GM19395 (cell line): Measurements from ENCODE around the gene MIPEP.

Experiments
- ATAC-seq: cut with Tn5 transposase; IDR thresholded peaks from one replicate; pipeline ENCODE4 v1.9.1; 2021; ENCODE audit warnings: mild to moderate bottlenecking, moderate library complexity; ENCODE audit not compliant: unreplicated experiment

MIPEP gene

GRCh38 chr13:23722726-23723453 lies 166.3 kb downstream of the MIPEP start:
- ATAC-seq: no peak

- ATAC-seq: no peak
Measured at GRCh38 chr13:23718996-23719395, 170.2 kb downstream of the MIPEP start.

GRCh38 chr13:23716401-23716800 lies 172.8 kb downstream of the MIPEP start:
- ATAC-seq: no peak

- ATAC-seq: no peak
Measured at GRCh38 chr13:23715762-23716235, 173.4 kb downstream of the MIPEP start.

GRCh38 chr13:23715092-23715761 lies 174.0 kb downstream of the MIPEP start:
- ATAC-seq: no peak

GRCh38 chr13:23714672-23715071 lies 174.5 kb downstream of the MIPEP start:
- ATAC-seq: no peak

GRCh38 chr13:23711355-23711754 lies 177.8 kb downstream of the MIPEP start:
- no peak for ATAC-seq

GRCh38 chr13:23710366-23710765 lies 178.8 kb downstream of the MIPEP start:
- ATAC-seq: no peak

- ATAC-seq: no peak
Measured at GRCh38 chr13:23709536-23709935, 179.7 kb downstream of the MIPEP start.

- no peak for ATAC-seq
Measured at GRCh38 chr13:23707674-23708073, 181.5 kb downstream of the MIPEP start.

- no peak for ATAC-seq
Measured at GRCh38 chr13:23705583-23705982, 183.6 kb downstream of the MIPEP start.

GRCh38 chr13:23703246-23703860 lies 185.8 kb downstream of the MIPEP start:
- ATAC-seq: no peak

- no peak for ATAC-seq
Measured at GRCh38 chr13:23701636-23702035, 187.6 kb downstream of the MIPEP start.

- no peak for ATAC-seq
Measured at GRCh38 chr13:23701186-23701585, 188.0 kb downstream of the MIPEP start.

- no peak for ATAC-seq
Measured at GRCh38 chr13:23699271-23699670, 189.9 kb downstream of the MIPEP start.

- no peak for ATAC-seq
Measured at GRCh38 chr13:23697772-23698313, 191.4 kb downstream of the MIPEP start.

- ATAC-seq: no peak
Measured at GRCh38 chr13:23696610-23697009, 192.6 kb downstream of the MIPEP start.

GRCh38 chr13:23695711-23696464 lies 193.3 kb downstream of the MIPEP start:
- peak; percentile 86 for ATAC-seq

GRCh38 chr13:23695196-23695595 lies 194.0 kb downstream of the MIPEP start:
- no peak for ATAC-seq

- ATAC-seq: no peak
Measured at GRCh38 chr13:23692816-23693215, 196.4 kb downstream of the MIPEP start.

- ATAC-seq: no peak
Measured at GRCh38 chr13:23690668-23691067, 198.5 kb downstream of the MIPEP start.
